H9 (cell line): ENCODE data around the gene MGAT4C. TPM values are rescaled to one million over a fixed set of nuclear protein-coding genes. Genes with fewer than 3 reads are reported as not detected.

Source experiments
- DNase-seq: peaks from one replicate; pipeline ENCODE4 v3.0.0-alpha.2; 2017
- H2AFZ ChIP-seq: one replicate; pipeline ENCODE4 v1.6.1; 2013; ENCODE audit warnings: mild to moderate bottlenecking, low read length, control low read depth, moderate library complexity
- H2AK5ac ChIP-seq: 2 replicates; pipeline ENCODE4 v1.6.1; 2013; ENCODE audit warnings: low read length, control low read depth, mixed read lengths; ENCODE audit not compliant: insufficient read length
- H2BK120ac ChIP-seq: one replicate; pipeline ENCODE4 v1.6.1; 2013; ENCODE audit warnings: low read depth, mild to moderate bottlenecking, low read length, control low read depth, inconsistent platforms; ENCODE audit not compliant: poor library complexity, severe bottlenecking
- H2BK12ac ChIP-seq: 2 replicates; pipeline ENCODE4 v1.6.1; 2013; ENCODE audit warnings: low read length, control low read depth, mixed read lengths, low read depth; ENCODE audit not compliant: insufficient read length
- H2BK15ac ChIP-seq: 2 replicates; pipeline ENCODE4 v1.6.1; 2013; ENCODE audit warnings: low read depth, low read length, control low read depth
- H2BK20ac ChIP-seq: one replicate; pipeline ENCODE4 v1.6.1; 2013; ENCODE audit warnings: low read depth, mild to moderate bottlenecking, low read length, control low read depth, inconsistent platforms; ENCODE audit not compliant: poor library complexity, severe bottlenecking
- H2BK5ac ChIP-seq: 2 replicates; pipeline ENCODE4 v1.6.1; 2013; ENCODE audit warnings: low read length, control low read depth, mixed read lengths; ENCODE audit not compliant: insufficient read length
- H3K14ac ChIP-seq: 2 replicates; pipeline ENCODE4 v1.6.1; 2013; ENCODE audit warnings: low read length, control low read depth; ENCODE audit not compliant: insufficient read depth
- H3K18ac ChIP-seq: 2 replicates; pipeline ENCODE4 v1.6.1; 2013; ENCODE audit warnings: low read depth, mild to moderate bottlenecking, mixed read lengths, low read length, control low read depth; ENCODE audit not compliant: insufficient read length
- H3K23ac ChIP-seq: 2 replicates; pipeline ENCODE4 v1.6.1; 2013; ENCODE audit warnings: low read length, control low read depth, mixed read lengths, low read depth; ENCODE audit not compliant: insufficient read length
- H3K23me2 ChIP-seq: 2 replicates; pipeline ENCODE4 v1.6.1; 2013; ENCODE audit warnings: low read depth, mild to moderate bottlenecking, mixed read lengths, low read length, control low read depth; ENCODE audit not compliant: insufficient read length, poor library complexity, severe bottlenecking
- H3K27ac ChIP-seq: 2 replicates; pipeline ENCODE4 v1.5.1; 2013; ENCODE audit warnings: low read length, control low read depth, mixed read lengths, low read depth; ENCODE audit not compliant: insufficient read length
- H3K27me3 ChIP-seq: 2 replicates; pipeline ENCODE4 v1.6.1; 2013; ENCODE audit warnings: low read length, control low read depth, inconsistent platforms; ENCODE audit not compliant: insufficient read depth
- H3K4ac ChIP-seq: 2 replicates; pipeline ENCODE4 v1.6.1; 2013; ENCODE audit warnings: low read depth, mild to moderate bottlenecking, control low read depth, inconsistent platforms, low read length, moderate library complexity
- H3K4me1 ChIP-seq: 2 replicates; pipeline ENCODE4 v1.6.1; 2013; ENCODE audit warnings: low read length, control low read depth, inconsistent platforms; ENCODE audit not compliant: insufficient read depth
- H3K4me2 ChIP-seq: 2 replicates; pipeline ENCODE4 v1.6.1; 2013; ENCODE audit warnings: low read length, control low read depth, mixed read lengths; ENCODE audit not compliant: insufficient read length, insufficient read depth
- H3K56ac ChIP-seq: 2 replicates; pipeline ENCODE4 v1.6.1; 2013; ENCODE audit warnings: low read depth, mild to moderate bottlenecking, mixed read lengths, low read length, control low read depth; ENCODE audit not compliant: insufficient read length
- H3K79me1 ChIP-seq: 2 replicates; pipeline ENCODE4 v1.6.1; 2013; ENCODE audit warnings: low read depth, mild to moderate bottlenecking, moderate library complexity, low read length, control low read depth, inconsistent platforms; ENCODE audit not compliant: insufficient read depth, poor library complexity, severe bottlenecking
- H3K79me2 ChIP-seq: 2 replicates; pipeline ENCODE4 v1.6.1; 2013; ENCODE audit warnings: low read length, control low read depth, inconsistent platforms; ENCODE audit not compliant: insufficient read depth
- H3K9ac ChIP-seq: 2 replicates; pipeline ENCODE4 v1.6.1; 2013; ENCODE audit warnings: low read length, control low read depth, mixed read lengths; ENCODE audit not compliant: insufficient read length; ENCODE audit errors: extremely low read depth
- H3K9me3 ChIP-seq: one replicate; pipeline ENCODE4 v1.6.1; 2013; ENCODE audit warnings: low read depth, low read length, inconsistent platforms; ENCODE audit not compliant: control insufficient read depth
- H3T11ph ChIP-seq: one replicate; pipeline ENCODE4 v1.6.1; 2013; ENCODE audit warnings: mild to moderate bottlenecking, low read length, control low read depth, inconsistent platforms
- H4K20me1 ChIP-seq: one replicate; pipeline ENCODE4 v1.6.1; 2013; ENCODE audit not compliant: control insufficient read depth, insufficient read length, insufficient read depth
- H4K5ac ChIP-seq: 2 replicates; pipeline ENCODE4 v1.6.1; 2013; ENCODE audit warnings: low read depth, mild to moderate bottlenecking, mixed read lengths, low read length, control low read depth; ENCODE audit not compliant: insufficient read length
- H4K8ac ChIP-seq: replicated peaks from 2 replicates; pipeline ENCODE4 v1.6.1; 2013; ENCODE audit warnings: low read length, control low read depth, mixed read lengths, low read depth; ENCODE audit not compliant: insufficient read length
- H4K91ac ChIP-seq: 2 replicates; pipeline ENCODE4 v1.6.1; 2013; ENCODE audit warnings: low read depth, mild to moderate bottlenecking, moderate library complexity, mixed read lengths, low read length, control low read depth; ENCODE audit not compliant: insufficient read length
- H3K27ac Mint-ChIP-seq, 3 experiments: 2 replicates in 2 of 3; 3 replicates in 1 of 3; pipeline ENCODE4 v1.8.0; 2020 to 2021; ENCODE audit warnings: mixed read lengths in 3 of 3, mild to moderate bottlenecking in 1 of 3, moderate library complexity in 1 of 3
- H3K27me3 Mint-ChIP-seq: 2 replicates; pipeline ENCODE4 v1.8.0; 2021; ENCODE audit warnings: low read depth, mild to moderate bottlenecking, moderate library complexity, mixed read lengths
- H3K36me3 Mint-ChIP-seq, 3 experiments: 2 replicates in 2 of 3; 3 replicates in 1 of 3; pipeline ENCODE4 v1.8.0; 2020 to 2021; ENCODE audit warnings: low read depth in 3 of 3, mixed read lengths in 3 of 3; ENCODE audit not compliant: insufficient read depth in 1 of 3
- H3K4me1 Mint-ChIP-seq, 2 experiments: 2 replicates each; pipeline ENCODE4 v1.8.0; 2020; ENCODE audit warnings: mixed read lengths in 2 of 2
- H3K4me3 Mint-ChIP-seq, 2 experiments: 2 replicates in 1 of 2; 3 replicates in 1 of 2; pipeline ENCODE4 v1.8.0; 2020 to 2021; ENCODE audit warnings: mild to moderate bottlenecking in 2 of 2, mixed read lengths in 2 of 2, moderate library complexity in 1 of 2
- H3K9me3 Mint-ChIP-seq, 2 experiments: 2 replicates in 1 of 2; 3 replicates in 1 of 2; pipeline ENCODE4 v1.8.0; 2020; ENCODE audit warnings: mild to moderate bottlenecking in 2 of 2, mixed read lengths in 2 of 2, moderate library complexity in 1 of 2
- WGBS: extraction: QIAGEN DNeasy Blood & Tissue Kit; methylation state at CpG from one replicate; pipeline ENCODE4 v1.1.7; 2013; ENCODE audit warnings: missing lambda C conversion rate, low lambda C conversion rate, mixed read lengths; ENCODE audit not compliant: insufficient read length; ENCODE audit errors: extremely low coverage; 5-methylcytosine and 5-hydroxymethylcytosine counted together
- total RNA-seq: library from RNA; stranded (reverse); gene quantifications from 2 replicates; pipeline ENCODE4 v1.2.1, GENCODE V29; 2021
- TF ChIP-seq, protein P1 (sequence below): fragments of 200-600 bp; sonication (generic); conservative IDR thresholded peaks from 3 replicates; pipeline ENCODE4 v1.8.0; 2021; ENCODE audit warnings: antibody characterized with exemption, mild to moderate bottlenecking

Gene MGAT4C
- total RNA-seq, 1 experiment from 2014 or later = 1.3 TPM

DNA sequence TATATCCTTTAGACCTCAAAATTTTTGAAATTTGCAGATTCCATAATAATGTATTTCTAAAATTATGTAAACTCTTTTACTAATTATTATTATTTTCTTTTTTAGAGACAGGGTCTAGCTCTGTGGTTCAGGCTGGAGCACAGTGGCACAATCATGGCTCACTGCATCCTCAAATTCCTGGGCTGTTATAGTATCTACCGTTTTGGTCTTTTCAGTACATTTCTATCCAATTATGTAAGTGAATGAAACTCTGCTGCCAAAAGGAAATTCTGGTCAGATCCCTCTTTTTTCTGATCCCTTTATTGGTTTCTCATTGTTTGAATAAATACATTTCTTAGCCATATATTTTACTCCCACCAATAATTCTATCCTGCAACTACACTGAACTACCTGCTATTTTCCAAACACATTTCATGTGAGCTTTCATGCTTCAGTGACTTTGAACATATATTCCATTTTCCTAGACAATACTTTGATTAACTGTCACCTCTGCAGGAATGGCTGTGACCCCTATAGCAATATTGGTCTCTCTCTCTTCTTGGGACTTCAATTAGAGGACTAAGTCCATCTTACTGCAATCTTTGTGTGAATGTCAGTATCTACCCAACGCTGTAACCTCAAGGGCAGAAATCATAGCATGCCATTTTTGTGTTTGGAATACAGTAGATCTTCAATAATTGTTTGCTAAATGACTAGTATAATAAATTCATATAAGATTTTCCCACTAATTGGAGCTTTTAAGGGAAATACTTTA is 198.9 kb downstream of the MGAT4C start:
- Histone ChIP-seq H4K8ac (no peak overlapping the region), H2BK15ac (no peak overlapping the region), H2AK5ac (no peak overlapping the region), H2BK12ac (no peak overlapping the region), H4K91ac (no peak overlapping the region), H3K23ac (no peak overlapping the region), H3K79me1 (no peaks in the 10 kb centered on the region), H3K18ac (no peak overlapping the region), H3K27me3 (no peaks in the 10 kb centered on the region), H2BK20ac (no peak overlapping the region), H3K79me2 (no peaks in the 10 kb centered on the region), H3K27ac (no peak overlapping the region), H3K23me2 (no peaks in the 10 kb centered on the region), H4K20me1 (no peaks in the 10 kb centered on the region), H2AFZ (no peak overlapping the region), H3K14ac (no peak overlapping the region), H3K56ac (no peak overlapping the region), H3K9me3 (no peaks in the 10 kb centered on the region), H4K5ac (no peak overlapping the region), H2BK5ac (no peak overlapping the region), H2BK120ac (no peak overlapping the region), H3T11ph (no peak overlapping the region), H3K9ac (no peak overlapping the region), H3K4me1 (no peaks in the 10 kb centered on the region), H3K4ac (no peak overlapping the region), H3K4me2 (no peak overlapping the region)
- TF ChIP-seq, protein P1, sequence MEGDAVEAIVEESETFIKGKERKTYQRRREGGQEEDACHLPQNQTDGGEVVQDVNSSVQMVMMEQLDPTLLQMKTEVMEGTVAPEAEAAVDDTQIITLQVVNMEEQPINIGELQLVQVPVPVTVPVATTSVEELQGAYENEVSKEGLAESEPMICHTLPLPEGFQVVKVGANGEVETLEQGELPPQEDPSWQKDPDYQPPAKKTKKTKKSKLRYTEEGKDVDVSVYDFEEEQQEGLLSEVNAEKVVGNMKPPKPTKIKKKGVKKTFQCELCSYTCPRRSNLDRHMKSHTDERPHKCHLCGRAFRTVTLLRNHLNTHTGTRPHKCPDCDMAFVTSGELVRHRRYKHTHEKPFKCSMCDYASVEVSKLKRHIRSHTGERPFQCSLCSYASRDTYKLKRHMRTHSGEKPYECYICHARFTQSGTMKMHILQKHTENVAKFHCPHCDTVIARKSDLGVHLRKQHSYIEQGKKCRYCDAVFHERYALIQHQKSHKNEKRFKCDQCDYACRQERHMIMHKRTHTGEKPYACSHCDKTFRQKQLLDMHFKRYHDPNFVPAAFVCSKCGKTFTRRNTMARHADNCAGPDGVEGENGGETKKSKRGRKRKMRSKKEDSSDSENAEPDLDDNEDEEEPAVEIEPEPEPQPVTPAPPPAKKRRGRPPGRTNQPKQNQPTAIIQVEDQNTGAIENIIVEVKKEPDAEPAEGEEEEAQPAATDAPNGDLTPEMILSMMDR = no peak
- no CpG with 5 or more reads among the region's 2 CpGs for WGBS
- no peak overlapping the region for H3K27ac Mint-ChIP-seq
- H3K36me3 Mint-ChIP-seq = peaks cover 3 to 10% (median 5%) of the 10 kb centered on the region in 3 experiments; a peak in 6 of 7 replicates
- DNase-seq = no peak
- H3K27me3 Mint-ChIP-seq = no peaks in the 10 kb centered on the region
- H3K9me3 Mint-ChIP-seq = peaks cover 8 to 10% of the 10 kb centered on the region in 2 experiments
- no peak overlapping the region for H3K4me3 Mint-ChIP-seq
- no peaks in the 10 kb centered on the region for H3K4me1 Mint-ChIP-seq
